A673 (cell line): ENCODE results near the gene ATP11C. TPM values are rescaled to one million over a fixed set of nuclear protein-coding genes. Genes with fewer than 3 reads are reported as not detected.

Source experiments
- BruUV-seq: library from RNA; stranded (reverse); fragments of 400-500 nt; replicated peaks from 2 replicates; lab custom pipeline; 2021; lab: Mats Ljungman, UMichigan
- CTCF ChIA-PET: fragments of 300-600 bp; sonication (Branson Sonifier 250); formaldehyde crosslinking; loops from one replicate; lab custom pipeline; 2022; ENCODE audit warnings: antibody characterized with exemption; lab: Charles Lee
- POLR2A ChIA-PET: fragments of 300-600 bp; sonication (Branson Sonifier 250); formaldehyde crosslinking; loops from one replicate; lab custom pipeline; 2022; ENCODE audit warnings: antibody characterized with exemption; ENCODE audit not compliant: low non-redundant PET; lab: Charles Lee
- DNase-seq: peaks from one replicate; pipeline ENCODE4 v3.0.0-alpha.2; 2015; ENCODE audit warnings: low spot score
- H3K27ac ChIP-seq: fragments of 200-600 bp; sonication (generic); 2 replicates; pipeline ENCODE4 v1.5.1; 2016; ENCODE audit warnings: mixed run types, low read depth, mild to moderate bottlenecking, mixed read lengths, antibody characterized with exemption, low read length; ENCODE audit not compliant: poor library complexity, severe bottlenecking
- H3K27me3 ChIP-seq: fragments of 200-600 bp; sonication (generic); replicated peaks from 2 replicates; pipeline ENCODE4 v1.6.1; 2017; ENCODE audit warnings: mixed run types, low read depth, mild to moderate bottlenecking, mixed read lengths, antibody characterized with exemption, low read length; ENCODE audit not compliant: insufficient read depth, poor library complexity
- H3K36me3 ChIP-seq: fragments of 200-600 bp; sonication (generic); 2 replicates; pipeline ENCODE4 v1.6.1; 2016; ENCODE audit warnings: mixed run types, mild to moderate bottlenecking, mixed read lengths, antibody characterized with exemption, low read length; ENCODE audit not compliant: insufficient read depth, poor library complexity, severe bottlenecking
- H3K4me1 ChIP-seq: fragments of 200-600 bp; sonication (generic); 2 replicates; pipeline ENCODE4 v1.6.1; 2017; ENCODE audit warnings: mixed run types, mild to moderate bottlenecking, mixed read lengths, antibody characterized with exemption, low read length; ENCODE audit not compliant: insufficient read depth, poor library complexity, severe bottlenecking
- H3K4me3 ChIP-seq: fragments of 200-600 bp; sonication (generic); 2 replicates; pipeline ENCODE4 v1.5.1; 2016; ENCODE audit warnings: low read depth, mixed run types, mild to moderate bottlenecking, mixed read lengths, low read length; ENCODE audit not compliant: poor library complexity, severe bottlenecking
- H3K9me3 ChIP-seq: fragments of 200-600 bp; sonication (generic); 2 replicates; pipeline ENCODE4 v1.6.1; 2016; ENCODE audit warnings: mixed run types, low read depth, mild to moderate bottlenecking, mixed read lengths, antibody characterized with exemption, low read length; ENCODE audit not compliant: poor library complexity, severe bottlenecking
- CTCF ChIP-seq: fragments of 300-800, 200-600 bp; sonication (generic); conservative IDR thresholded peaks from 2 replicates; pipeline ENCODE4 v1.5.1; 2017; ENCODE audit warnings: low read depth, mild to moderate bottlenecking, antibody characterized with exemption, low read length, moderate library complexity, mixed read lengths
- EZH2 ChIP-seq: fragments of 200-600 bp; sonication (generic); IDR thresholded peaks from 2 replicates; pipeline ENCODE4 v1.6.1; 2017; ENCODE audit warnings: borderline replicate concordance, low read depth, mild to moderate bottlenecking, mixed read lengths, antibody characterized with exemption, low read length; ENCODE audit not compliant: poor library complexity, severe bottlenecking
- intact Hi-C: fragments of 100-400 bp; cut with micrococcal nuclease; formaldehyde crosslinking; loops from one replicate; pipeline ENCODE4 v1.10.0; 2022; ENCODE audit not compliant: unreplicated experiment
- total RNA-seq: library from RNA; stranded (reverse); gene quantifications from 2 replicates; pipeline ENCODE4 v1.2.3, GENCODE V29; 2021

Gene ATP11C
- total RNA-seq, 1 experiment from 2014 or later = 93.1 TPM

DNA sequence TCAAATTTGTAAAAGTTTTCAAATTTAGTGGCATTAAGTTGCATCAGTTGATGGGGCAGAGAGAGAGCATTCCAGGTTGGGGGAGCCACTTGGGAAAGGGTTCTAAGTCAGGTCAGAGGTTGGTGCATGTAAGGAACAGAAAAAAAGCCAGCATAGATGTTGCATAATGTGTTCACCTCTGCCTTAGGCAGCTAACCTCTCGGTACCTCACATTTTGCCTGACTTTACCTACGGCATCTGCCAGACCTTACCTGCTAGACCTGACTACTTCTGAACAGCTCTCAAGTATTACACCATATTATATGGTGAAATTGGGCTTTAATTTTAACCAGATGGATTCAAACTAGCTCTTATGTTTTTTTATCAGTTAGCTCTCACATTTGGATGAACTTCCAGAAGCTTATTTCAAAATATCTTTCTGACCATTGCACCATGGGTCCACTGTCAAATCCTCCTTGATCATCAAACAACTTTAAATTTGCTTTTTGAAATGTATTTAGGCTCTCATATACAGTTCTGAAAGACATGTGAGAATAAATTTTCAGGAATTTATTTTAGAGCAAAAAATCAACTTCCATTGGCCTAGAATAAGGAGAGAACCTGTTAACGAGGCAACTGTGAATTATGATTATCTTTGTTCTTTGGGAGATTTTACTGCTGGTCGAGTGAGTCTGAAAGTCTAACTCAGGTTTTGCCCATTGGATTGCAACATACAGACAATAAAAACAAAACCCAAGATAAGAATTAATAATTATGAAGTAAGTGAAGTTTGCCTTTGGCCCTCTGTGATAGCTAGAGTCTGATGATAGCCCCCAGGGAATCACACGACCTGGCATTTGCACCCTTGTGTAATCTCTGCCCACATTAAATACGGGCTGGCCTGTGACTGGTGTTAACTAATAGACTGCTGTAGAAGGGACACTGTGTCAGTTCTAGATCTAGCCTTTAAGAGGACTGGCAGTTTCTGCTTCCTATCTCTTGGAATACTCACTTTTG, 40.1 kb upstream of the ATP11C start:
- Histone ChIP-seq H3K27ac (peak overlapping the region; percentile 95), H3K27me3 (no peaks in the 10 kb centered on the region), H3K4me3 (no peak overlapping the region), H3K9me3 (peaks cover 14% of the 10 kb centered on the region), H3K4me1 (peaks cover 35% of the 10 kb centered on the region), H3K36me3 (no peaks in the 10 kb centered on the region)
- POLR2A ChIA-PET = no interaction called here
- DNase-seq = no peak
- CTCF ChIA-PET = no interaction called here
- no TSS peak for BruUV-seq
- no peak for TF ChIP-seq EZH2
- TF ChIP-seq CTCF = no peak
- intact Hi-C loops = loop anchor here (5.0 kb wide), 2 partner anchors 421 to 896 kb away; no protein-coding TSS in a partner anchor

- Histone ChIP-seq H3K4me1 (peaks cover 36% of the 10 kb centered on the region), H3K4me3 (peak overlapping the region; percentile 32), H3K27me3 (no peaks in the 10 kb centered on the region), H3K36me3 (no peaks in the 10 kb centered on the region), H3K9me3 (peaks cover 13% of the 10 kb centered on the region), H3K27ac (peak overlapping the region; percentile 95)
- ChIA-PET POLR2A (no interaction called here), CTCF (interaction anchor here (1.2 kb wide), 1 partner anchor 63 kb away, joined by 4 read pairs; no protein-coding TSS in a partner anchor)
- BruUV-seq = no TSS peak
- DNase-seq = peak; percentile 61
- no peak for TF ChIP-seq CTCF
- intact Hi-C loops = loop anchor here (5.0 kb wide), 2 partner anchors 420 to 895 kb away; no protein-coding TSS in a partner anchor
Measured at GRCh38 chrX:139972113-139972512, 39.3 kb upstream of the ATP11C start.

DNA sequence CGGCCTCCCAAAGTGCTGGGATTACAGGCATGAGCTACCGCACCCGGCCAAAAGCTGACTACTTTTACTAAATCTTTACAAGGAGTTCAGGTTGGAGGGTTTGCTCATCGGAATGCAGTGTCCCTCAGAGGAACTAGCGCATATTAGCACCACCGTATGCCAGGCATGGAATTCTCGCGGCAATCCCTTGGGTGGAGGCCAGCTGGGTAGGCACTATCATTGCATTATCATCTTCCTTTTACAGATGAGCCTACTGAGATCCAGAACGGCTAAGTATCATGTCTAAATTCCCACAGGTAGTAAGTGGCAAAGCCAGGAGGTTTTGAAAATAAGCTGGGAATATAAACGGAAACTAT, 38.5 kb upstream of the ATP11C start:
- H3K9me3 ChIP-seq = peaks cover 6% of the 10 kb centered on the region
- TF ChIP-seq CTCF = no peak
- no peak for TF ChIP-seq EZH2
- H3K27ac ChIP-seq = peak overlapping the region; percentile 95
- intact Hi-C loops = loop anchor here (2.0 to 5.0 kb wide), 5 partner anchors 419 to 1791 kb away; no protein-coding TSS in a partner anchor
- H3K27me3 ChIP-seq = no peaks in the 10 kb centered on the region
- no peaks in the 10 kb centered on the region for H3K36me3 ChIP-seq
- peak overlapping the region; percentile 32 for H3K4me3 ChIP-seq
- BruUV-seq = TSS peak; percentile 83
- ChIA-PET CTCF (interaction anchor here (0.6 to 1.2 kb wide), 2 partner anchors 64 to 1668 kb away, joined by 4 read pairs; no protein-coding TSS in a partner anchor), POLR2A (no interaction called here)
- peak; percentile 92 for DNase-seq
- peaks cover 42% of the 10 kb centered on the region for H3K4me1 ChIP-seq
